ENCODE results near the gene FANCL. TPM values are rescaled to one million over a fixed set of nuclear protein-coding genes. Genes with fewer than 3 reads are reported as not detected.

Gene FANCL
- total RNA-seq, 2 experiments from 2014 or later: 16.6 to 19.7 TPM

DNA sequence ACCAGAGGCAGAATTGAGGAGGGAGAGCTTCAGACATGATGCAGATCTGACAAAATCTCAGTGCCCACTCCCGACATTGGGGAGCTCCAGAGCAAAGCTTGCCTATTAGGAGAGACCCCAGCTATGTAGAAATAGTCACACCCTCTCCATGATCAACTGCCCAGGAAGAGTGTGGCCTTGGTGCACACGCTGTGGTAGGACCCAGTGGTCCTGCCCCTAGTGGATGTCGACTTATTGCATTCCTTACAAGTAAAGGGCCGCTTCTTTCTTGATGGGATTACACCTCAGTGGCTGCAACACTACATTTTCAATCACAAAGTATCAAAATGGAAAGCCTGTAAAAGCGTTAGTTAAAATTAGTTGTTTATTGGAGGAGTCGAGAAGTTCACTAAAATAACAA is 130.4 kb downstream of the FANCL start:
- H3K36me3 Mint-ChIP-seq (ENCODE audit: low read depth): peaks cover 9% of the 10 kb centered on the region
- H3K27ac Mint-ChIP-seq: no peak overlapping the region
- H3K4me1 Mint-ChIP-seq: peaks cover 18% of the 10 kb centered on the region
- no peak for DNase-seq
- intact Hi-C loops (cut with DNase I, micrococcal nuclease): no loop called here
- H3K9me3 Mint-ChIP-seq (ENCODE audit: low read depth): no peaks in the 10 kb centered on the region
- ChIA-PET CTCF (no interaction called here), POLR2A (no interaction called here)
- no peak overlapping the region for H3K4me3 Mint-ChIP-seq
- ATAC-seq: no peak
- no peaks in the 10 kb centered on the region for H3K27me3 Mint-ChIP-seq

- no peak for DNase-seq
- ChIA-PET CTCF (no interaction called here), POLR2A (no interaction called here)
- Mint-ChIP-seq H3K9me3 (ENCODE audit: low read depth) (no peaks in the 10 kb centered on the region), H3K4me3 (no peak overlapping the region), H3K4me1 (peaks cover 18% of the 10 kb centered on the region), H3K27ac (no peak overlapping the region), H3K36me3 (ENCODE audit: low read depth) (peaks cover 7% of the 10 kb centered on the region), H3K27me3 (no peaks in the 10 kb centered on the region)
- no peak for ATAC-seq
- intact Hi-C loops (cut with DNase I, micrococcal nuclease): loop anchor here in 1 of 2 experiments (10.0 kb wide), 1 partner anchor 205 kb away; no protein-coding TSS in a partner anchor
Measured at GRCh38 chr2:58109481-58109880, 131.6 kb downstream of the FANCL start.

Other genes with a start within 250 kb of the FANCL start
- gene VRK2, start 194.5 kb downstream of the FANCL start, total RNA-seq: 10 to 100 TPM; 22.1 to 28.4 TPM